ENCODE results near the gene NUFIP2.

NUFIP2 gene

GRCh38 chr17:29235904-29236303 lies 58.0 kb downstream of the NUFIP2 start:
- TF ChIP-seq GATA3 (IDR thresholded peaks at IDR 0.05; ENCODE audit: low read depth, low read length) (no peak), GATA2 (IDR thresholded peaks at IDR 0.05; ENCODE audit: low read depth, low read length) (no peak)

DNA sequence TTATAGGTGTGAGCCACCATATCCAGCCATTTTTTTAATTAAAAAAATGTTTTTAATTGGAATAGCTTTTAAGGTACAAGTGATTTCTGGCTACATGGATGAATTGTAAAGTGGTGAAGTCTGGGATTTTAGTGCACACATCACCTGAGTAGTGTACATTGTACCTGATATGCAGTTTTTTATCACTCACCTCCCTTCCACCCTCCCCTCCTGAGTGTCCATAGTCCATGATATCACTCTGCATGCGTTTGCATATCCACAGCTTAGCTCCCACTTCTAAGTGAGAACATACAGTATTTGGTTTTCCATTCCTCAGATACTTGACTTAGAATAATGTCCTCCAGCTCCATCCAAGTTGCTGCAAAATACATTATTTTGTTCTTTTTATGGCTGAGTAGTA lies 60.6 kb downstream of the NUFIP2 start:
- TF ChIP-seq GATA2 (IDR thresholded peaks at IDR 0.05; ENCODE audit: low read depth, low read length) (no peak), GATA3 (IDR thresholded peaks at IDR 0.05; ENCODE audit: low read depth, low read length) (no peak)

GRCh38 chr17:29225396-29225795 lies 68.6 kb downstream of the NUFIP2 start:
- TF ChIP-seq GATA3 (IDR thresholded peaks at IDR 0.05; ENCODE audit: low read depth, low read length) (no peak), GATA2 (IDR thresholded peaks at IDR 0.05; ENCODE audit: low read depth, low read length) (no peak)

GRCh38 chr17:29219378-29220047 lies 74.4 kb downstream of the NUFIP2 start:
- TF ChIP-seq GATA3 (IDR thresholded peaks at IDR 0.05; ENCODE audit: low read depth, low read length) (no peak), GATA2 (IDR thresholded peaks at IDR 0.05; ENCODE audit: low read depth, low read length) (no peak)

GRCh38 chr17:29216856-29217255 lies 77.1 kb downstream of the NUFIP2 start:
- TF ChIP-seq GATA2 (IDR thresholded peaks at IDR 0.05; ENCODE audit: low read depth, low read length) (no peak), GATA3 (IDR thresholded peaks at IDR 0.05; ENCODE audit: low read depth, low read length) (no peak)

- TF ChIP-seq GATA3 (IDR thresholded peaks at IDR 0.05; ENCODE audit: low read depth, low read length) (no peak), GATA2 (IDR thresholded peaks at IDR 0.05; ENCODE audit: low read depth, low read length) (no peak)
These were observed 77.8 kb downstream of the NUFIP2 start for GRCh38 chr17:29216181-29216580.

DNA sequence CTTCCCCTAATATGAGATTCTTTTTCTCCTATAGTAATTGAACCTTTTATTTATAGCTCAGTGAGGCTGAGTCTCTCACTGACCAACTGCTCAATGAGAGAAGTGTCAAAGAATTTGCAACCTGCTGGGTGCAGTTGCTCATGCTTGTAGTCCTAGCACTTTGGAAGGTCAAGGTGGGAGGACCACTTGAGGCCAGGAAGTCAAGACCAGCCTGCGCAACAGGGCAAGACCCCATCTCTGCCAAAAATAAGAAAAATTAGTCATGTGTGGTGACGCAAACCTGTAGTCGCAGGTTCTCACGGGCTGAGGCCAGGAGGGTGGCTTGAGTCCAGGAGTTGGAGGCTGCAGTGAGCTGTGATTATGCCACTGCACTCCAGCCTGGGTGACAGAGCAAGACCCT lies 78.2 kb downstream of the NUFIP2 start:
- no peak for TF ChIP-seq GATA2 (IDR thresholded peaks at IDR 0.05; ENCODE audit: low read depth, low read length)
- no peak for TF ChIP-seq GATA3 (IDR thresholded peaks at IDR 0.05; ENCODE audit: low read depth, low read length)

GRCh38 chr17:29215174-29215573 lies 78.8 kb downstream of the NUFIP2 start:
- TF ChIP-seq GATA2 (IDR thresholded peaks at IDR 0.05; ENCODE audit: low read depth, low read length), result no peak
- TF ChIP-seq GATA3 (IDR thresholded peaks at IDR 0.05; ENCODE audit: low read depth, low read length), result no peak

DNA sequence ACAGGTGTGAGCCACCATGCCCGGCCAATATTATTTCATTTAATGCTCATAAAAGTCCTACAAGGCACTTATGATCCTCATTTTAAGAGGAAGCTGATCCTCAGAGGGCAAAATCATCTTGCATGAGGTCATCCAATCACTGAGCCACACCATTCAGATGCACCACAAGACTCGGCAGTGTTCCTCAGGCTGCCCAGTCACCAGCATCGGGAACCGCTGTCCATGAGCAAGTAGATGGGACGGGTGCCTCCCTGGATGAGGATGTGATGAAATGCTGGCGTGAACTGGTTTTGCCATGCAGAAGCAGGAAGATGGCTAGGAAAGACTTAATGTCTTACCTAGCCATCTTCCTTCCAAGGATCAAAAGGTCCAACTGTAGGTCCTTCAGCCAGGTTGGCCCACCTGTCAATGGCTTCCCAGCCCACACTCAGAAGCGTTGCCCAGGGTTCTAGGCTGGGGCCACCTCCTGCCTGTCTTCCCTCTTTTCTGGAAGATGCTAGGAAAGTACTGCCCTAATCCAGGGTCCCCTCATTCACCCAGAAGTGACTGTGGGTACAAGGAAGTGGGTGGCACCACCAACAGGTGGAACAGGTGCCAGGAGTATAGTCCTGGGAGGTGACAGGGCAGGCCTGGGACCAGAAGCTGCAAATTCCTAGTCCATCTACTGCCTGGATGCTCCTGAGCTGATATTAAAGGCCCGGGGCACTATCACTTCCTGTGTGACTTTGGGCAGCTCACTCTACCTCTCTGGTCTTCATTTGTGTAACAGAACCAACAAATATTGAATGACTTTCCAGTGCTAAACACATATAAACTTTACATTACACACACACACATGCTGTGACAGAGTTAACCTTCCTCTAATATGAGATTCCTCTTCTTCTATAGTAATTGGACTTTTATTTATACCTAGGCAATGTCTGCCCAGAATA lies 79.5 kb downstream of the NUFIP2 start:
- TF ChIP-seq GATA2 (IDR thresholded peaks at IDR 0.05; ENCODE audit: low read depth, low read length) (no peak), GATA3 (IDR thresholded peaks at IDR 0.05; ENCODE audit: low read depth, low read length) (no peak)

DNA sequence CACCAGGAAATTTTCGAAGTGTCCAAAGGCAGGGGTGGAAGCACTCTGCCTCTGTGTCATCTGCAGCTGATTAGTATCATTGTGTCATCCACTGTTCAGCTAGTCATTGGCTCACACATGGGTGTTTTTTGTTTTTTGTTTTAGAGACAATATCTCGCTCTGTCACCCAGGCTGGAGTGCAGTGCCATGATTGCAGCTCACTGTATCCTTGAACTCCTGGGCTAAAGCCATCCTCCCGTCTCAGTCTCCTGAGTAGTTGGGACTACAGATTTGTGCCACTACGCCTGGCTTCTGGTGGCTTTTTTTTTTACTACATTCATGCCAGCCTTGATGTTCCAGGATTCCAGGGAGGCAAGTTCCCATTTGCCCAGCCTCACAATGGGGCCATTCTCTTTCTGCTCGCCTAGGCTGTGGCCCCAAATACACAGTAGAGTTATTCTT lies 81.2 kb downstream of the NUFIP2 start:
- TF ChIP-seq GATA2 (IDR thresholded peaks at IDR 0.05; ENCODE audit: low read depth, low read length), result no peak

- no peak for TF ChIP-seq GATA2 (IDR thresholded peaks at IDR 0.05; ENCODE audit: low read depth, low read length)
- TF ChIP-seq GATA3 (IDR thresholded peaks at IDR 0.05; ENCODE audit: low read depth, low read length), result no peak
These were observed 81.8 kb downstream of the NUFIP2 start for GRCh38 chr17:29212094-29212631.

DNA sequence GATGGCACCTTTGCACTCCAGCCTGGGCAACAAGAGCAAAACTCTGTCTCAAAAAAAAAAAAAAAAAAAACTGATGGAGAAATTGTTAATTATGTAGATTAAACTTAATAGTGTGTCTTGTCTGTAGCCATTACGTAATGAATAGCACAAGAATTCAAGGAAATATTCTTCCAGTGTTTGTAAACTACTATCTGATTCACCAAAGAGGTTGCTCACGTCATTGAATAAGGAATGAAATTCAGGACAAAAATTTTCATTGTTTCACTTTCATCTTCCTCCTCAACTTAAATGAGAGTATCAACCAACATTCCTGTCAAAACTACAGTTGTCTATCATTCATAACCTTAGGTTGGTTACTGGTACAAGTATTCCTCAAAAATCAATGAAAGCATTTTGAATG lies 83.1 kb downstream of the NUFIP2 start:
- TF ChIP-seq GATA2 (IDR thresholded peaks at IDR 0.05; ENCODE audit: low read depth, low read length) (no peak), GATA3 (IDR thresholded peaks at IDR 0.05; ENCODE audit: low read depth, low read length) (no peak)

DNA sequence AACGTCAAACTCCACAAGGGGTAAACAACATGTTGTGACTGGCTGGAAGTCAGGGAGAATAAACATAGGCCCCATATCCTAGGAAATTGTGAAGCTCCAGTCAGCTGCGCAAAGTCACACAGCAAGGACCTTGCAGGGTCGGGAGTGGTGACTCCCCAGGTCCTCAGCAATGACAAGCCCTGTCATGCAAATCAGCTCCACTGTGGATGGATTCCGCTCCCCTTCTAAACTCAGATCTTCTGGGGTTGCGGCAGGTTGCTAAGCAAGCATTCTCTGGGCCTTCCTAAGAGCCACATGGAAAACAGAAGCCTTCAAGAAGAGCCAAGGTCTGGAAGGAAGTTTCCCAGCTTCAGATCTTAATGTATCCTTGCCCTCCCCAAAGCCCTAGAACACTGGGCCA lies 84.9 kb downstream of the NUFIP2 start:
- TF ChIP-seq GATA3 (IDR thresholded peaks at IDR 0.05; ENCODE audit: low read depth, low read length) (no peak), GATA2 (IDR thresholded peaks at IDR 0.05; ENCODE audit: low read depth, low read length) (no peak)

DNA sequence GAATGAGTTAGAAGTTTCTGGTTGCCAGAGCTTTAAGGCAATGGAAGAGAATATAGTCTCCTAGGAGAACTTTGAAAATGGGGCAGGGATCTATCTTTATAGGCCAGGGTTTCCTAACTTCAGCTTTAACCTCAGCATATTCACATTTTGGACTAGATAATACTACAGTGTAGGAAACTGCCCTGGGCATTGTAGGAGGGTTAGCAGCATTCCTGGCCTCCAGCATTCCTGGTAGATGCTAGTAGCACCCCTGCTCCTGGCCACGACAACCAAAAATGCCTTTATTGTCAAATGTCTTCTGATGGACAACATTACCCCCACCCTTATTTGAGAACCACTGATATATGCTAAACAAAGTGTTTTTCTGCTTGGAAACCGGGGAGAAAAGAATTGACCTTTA lies 86.0 kb downstream of the NUFIP2 start:
- no peak for TF ChIP-seq GATA2 (IDR thresholded peaks at IDR 0.05; ENCODE audit: low read depth, low read length)
- TF ChIP-seq GATA3 (IDR thresholded peaks at IDR 0.05; ENCODE audit: low read depth, low read length), result no peak
